Left colon (tissue), 2 donors: ENCODE measurements around the gene WIPF2. TPM values are rescaled to one million over a fixed set of nuclear protein-coding genes. Genes with fewer than 3 reads are reported as not detected.
"Not testable (repeated sequence)": the region's sequence is repeated elsewhere in the genome, so short reads cannot be mapped to it uniquely, and the experiment has no call there.

ENCODE experiments used
- ATAC-seq: fragments of 200-7000 bp; cut with Tn5 transposase; one replicate; pipeline ENCODE4 v1.9.1; 2020; ENCODE audit warnings: mild to moderate bottlenecking, moderate library complexity
- DNase-seq, 2 donors: peaks; one replicate each; pipeline ENCODE4 v3.0.0-alpha.2; 2020
- intact Hi-C, 2 donors: fragments of 100-400 bp; cut with DNase I in 1 of 2; cut with micrococcal nuclease in 1 of 2; formaldehyde crosslinking; loops; one replicate each; pipeline versions ENCODE4 v1.11.2 to v1.14.0; 2022; cut with DNase I, micrococcal nuclease
- total RNA-seq, 2 donors: library from RNA; stranded (reverse); fragmentation: NEBNext Ultra II Directional; extraction: Animal tissue kit (Norgen Biotek cat#: 25700); gene quantifications; one replicate each; pipeline ENCODE4 v1.2.1, GENCODE V29; 2021
- donor health status: DM: no; HTN: no; CAD: no.
- donor health status: DM: yes; HTN: yes; CAD: no.

Gene WIPF2
- total RNA-seq, 2 donors from 2014 or later = 43.6 to 53.6 TPM

DNA sequence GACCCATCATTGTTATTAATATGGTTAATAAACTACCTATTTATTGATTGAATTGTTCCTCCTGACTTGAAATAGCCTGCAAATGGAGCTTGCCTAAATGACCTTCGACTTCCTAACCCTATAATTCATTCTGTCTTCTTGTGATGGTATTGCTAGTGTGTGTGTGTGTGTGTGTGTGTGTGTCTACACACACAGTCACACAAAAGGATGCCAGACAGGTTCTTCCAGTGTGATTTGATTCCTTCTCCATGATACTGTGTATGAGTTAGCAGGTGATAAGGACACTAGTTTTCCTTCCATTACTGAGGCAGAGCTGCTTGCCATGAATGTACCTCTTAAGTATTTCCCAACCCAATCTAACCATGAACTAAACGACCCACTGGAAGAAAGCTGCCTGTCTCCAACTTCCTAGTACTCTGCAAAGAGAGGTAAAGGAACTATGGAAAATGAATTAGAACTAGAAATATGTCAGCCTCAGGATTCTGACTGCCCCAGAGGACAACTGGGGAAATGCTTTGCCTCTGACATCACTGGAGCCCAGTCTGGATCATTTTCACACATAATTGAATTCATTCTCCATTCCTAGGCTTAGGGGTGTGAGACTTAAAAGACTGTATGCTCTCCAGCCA is 65.1 kb downstream of the WIPF2 start:
- DNase-seq (no peak), ATAC-seq (peak; percentile 51)
- intact Hi-C loops = no loop called here

GRCh38 chr17:40286473-40286872 is 67.4 kb downstream of the WIPF2 start:
- intact Hi-C loops = no loop called here
- ATAC-seq (no peak), DNase-seq (no peak)

GRCh38 chr17:40287159-40287493 is 68.0 kb downstream of the WIPF2 start:
- ATAC-seq (no peak), DNase-seq (no peak)
- intact Hi-C loops = no loop called here

- peak; percentile 81 for ATAC-seq
- DNase-seq = peak; percentile 98 to 99
- intact Hi-C loops = no loop called here
Measured at GRCh38 chr17:40287494-40288369, 68.6 kb downstream of the WIPF2 start, which contains the start of gene CDC6. Gene CDC6 (plus strand): TSS chr17:40287879. CDS start chr17:40289421, 1,542 bp downstream.

DNA sequence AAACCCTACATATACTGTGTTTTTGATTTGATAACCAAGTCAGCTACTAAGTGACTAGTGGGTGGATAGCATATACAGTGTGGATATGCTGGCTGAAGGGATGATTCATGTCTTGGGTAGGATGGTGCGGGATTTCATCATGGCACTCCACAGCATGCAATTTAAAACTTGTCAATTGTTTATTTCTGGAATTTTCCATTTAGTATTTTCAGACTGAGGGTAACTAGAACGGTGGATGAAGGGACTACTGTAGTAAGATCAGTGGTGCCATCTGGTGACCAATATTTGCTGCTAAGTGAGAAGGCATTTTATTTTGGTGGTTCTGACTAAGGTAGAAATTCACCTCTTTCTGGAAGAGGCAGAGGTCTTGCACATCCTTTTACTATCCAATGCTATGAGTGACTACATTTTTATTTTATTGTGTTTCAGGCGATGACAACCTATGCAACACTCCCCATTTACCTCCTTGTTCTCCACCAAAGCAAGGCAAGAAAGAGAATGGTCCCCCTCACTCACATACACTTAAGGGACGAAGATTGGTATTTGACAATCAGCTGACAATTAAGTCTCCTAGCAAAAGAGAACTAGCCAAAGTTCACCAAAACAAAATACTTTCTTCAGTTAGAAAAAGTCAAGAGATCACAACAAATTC is 71.7 kb downstream of the WIPF2 start:
- intact Hi-C loops = loop anchor here in 1 of 2 donors (5.0 kb wide), 1 partner anchor 88 kb away; no protein-coding TSS in a partner anchor
- ATAC-seq (peak; percentile 17), DNase-seq (peak in 1 of 2 donors; percentile 69)

DNA sequence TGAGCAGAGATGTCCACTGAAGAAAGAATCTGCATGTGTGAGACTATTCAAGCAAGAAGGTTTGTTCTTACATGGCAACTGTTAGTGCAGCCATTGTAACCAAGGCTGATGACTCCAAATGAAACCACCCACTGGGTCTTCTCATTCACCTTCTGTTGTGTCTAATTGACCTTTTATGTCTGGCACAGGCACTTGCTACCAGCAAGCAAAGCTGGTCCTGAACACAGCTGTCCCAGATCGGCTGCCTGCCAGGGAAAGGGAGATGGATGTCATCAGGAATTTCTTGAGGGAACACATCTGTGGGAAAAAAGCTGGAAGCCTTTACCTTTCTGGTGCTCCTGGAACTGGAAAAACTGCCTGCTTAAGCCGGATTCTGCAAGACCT is 72.2 kb downstream of the WIPF2 start:
- ATAC-seq (no peak), DNase-seq (no peak)
- intact Hi-C loops = loop anchor here in 1 of 2 donors (5.0 kb wide), 1 partner anchor 89 kb away; no protein-coding TSS in a partner anchor

DNA sequence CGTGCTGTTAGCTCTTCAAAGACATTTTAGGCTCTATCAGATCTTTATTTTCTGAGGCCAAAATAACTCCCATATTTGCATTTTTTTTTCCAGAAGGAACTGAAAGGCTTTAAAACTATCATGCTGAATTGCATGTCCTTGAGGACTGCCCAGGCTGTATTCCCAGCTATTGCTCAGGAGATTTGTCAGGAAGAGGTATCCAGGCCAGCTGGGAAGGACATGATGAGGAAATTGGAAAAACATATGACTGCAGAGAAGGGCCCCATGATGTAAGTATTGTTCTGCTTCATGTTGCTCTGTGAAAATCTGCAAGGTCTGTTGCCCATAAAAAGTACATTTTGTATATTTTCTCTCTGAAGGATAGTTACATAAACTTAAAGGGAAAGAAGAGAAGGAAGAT is 74.3 kb downstream of the WIPF2 start:
- intact Hi-C loops = loop anchor here in 1 of 2 donors (5.0 kb wide), 1 partner anchor 91 kb away; no protein-coding TSS in a partner anchor
- DNase-seq (peak in 1 of 2 donors; percentile 15), ATAC-seq (no peak)

DNA sequence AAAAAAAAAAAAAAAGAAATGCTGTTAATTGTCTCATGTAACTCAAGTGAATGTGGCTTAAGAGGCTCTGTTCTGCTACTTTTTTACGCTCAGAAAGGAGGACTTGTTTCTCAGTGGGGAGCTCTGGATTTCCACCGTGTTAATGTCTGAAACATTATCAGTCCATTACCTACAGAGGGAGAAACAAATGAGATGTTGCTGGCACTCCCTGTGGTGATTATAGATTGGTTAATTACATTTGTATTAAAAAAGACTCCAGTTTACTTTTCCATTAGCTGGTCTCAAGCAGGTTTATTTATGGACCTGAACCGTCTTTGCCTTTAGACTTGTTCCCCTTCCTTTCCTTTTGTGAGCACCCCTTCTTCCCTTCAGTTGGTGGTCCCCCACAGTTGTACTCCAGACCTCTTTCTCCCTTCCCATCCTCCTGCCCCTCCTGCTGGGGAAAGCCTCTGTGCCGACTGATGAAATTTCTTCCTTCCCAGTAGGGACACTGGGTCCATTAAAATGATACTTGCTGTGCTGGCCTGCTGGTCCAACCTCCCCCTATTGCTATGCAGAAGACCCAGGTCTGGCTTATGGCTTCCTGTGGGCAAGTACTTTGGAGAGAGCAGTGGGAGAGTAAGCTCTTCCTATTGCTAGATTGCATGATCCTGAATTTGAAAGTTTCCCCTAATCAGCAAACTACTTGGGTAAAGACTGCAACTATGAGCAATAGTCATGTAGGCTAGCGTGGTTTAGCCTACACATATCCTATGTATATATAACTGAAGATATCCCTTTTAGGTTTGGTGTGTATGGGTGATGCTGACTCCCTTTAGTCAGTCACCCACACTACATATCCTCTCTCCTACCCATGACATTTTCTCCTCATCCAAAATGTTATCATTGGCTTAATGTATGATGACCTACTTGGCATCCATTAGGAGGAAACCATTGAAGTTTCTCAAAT is 76.7 kb downstream of the WIPF2 start:
- no peak for ATAC-seq
- DNase-seq = peak in 1 of 2 donors; percentile 13
- intact Hi-C loops = no loop called here

DNA sequence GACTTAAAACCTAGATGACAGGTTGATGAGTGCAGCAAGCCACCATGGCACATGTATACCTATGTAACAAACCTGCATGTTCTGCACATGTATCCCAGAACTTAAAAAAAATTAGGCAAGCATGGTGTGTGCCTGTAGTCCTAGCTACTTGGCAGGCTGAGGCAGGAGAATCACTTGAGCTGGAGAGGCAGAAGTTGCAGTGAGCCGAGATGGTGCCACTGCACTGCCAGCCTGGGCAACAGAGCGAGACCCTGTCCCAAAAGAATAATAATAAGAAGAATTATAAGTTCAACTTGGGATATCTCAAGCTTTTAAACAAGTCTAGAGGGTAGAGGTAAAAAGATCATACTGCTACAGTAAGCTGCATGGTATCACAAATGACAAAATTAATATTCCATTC is 78.4 kb downstream of the WIPF2 start:
- intact Hi-C loops = no loop called here
- ATAC-seq (no peak), DNase-seq (peak in 1 of 2 donors; percentile 1)

DNA sequence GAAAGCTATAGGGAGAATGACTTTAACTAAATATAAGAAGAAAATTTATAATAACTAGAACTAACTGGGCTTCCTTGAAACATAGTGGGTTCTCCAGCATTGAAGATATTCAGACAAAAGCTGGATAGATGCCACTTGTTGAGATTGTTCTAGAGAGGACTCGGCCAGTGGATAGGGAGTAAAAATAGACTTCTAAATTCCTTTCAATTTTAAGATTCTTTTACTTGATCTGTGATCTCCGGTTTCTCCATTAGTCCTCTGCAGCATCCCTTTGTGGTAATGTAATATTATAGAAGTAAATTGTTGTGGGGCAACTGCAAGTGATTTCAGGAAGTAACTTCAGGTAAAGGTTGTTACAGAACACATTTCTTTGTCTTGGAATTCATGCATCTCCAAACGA is 79.6 kb downstream of the WIPF2 start:
- no peak for ATAC-seq
- no peak for DNase-seq
- intact Hi-C loops = no loop called here

- intact Hi-C loops, ATAC-seq: not testable (repeated sequence)
Measured at GRCh38 chr17:40299159-40299757, 80.2 kb downstream of the WIPF2 start.

GRCh38 chr17:40301315-40301714 is 82.2 kb downstream of the WIPF2 start:
- peak; percentile 36 to 64 for DNase-seq

More at GRCh38 chr17:40299159-40299757, 80.2 kb downstream of the WIPF2 start:
- peak in 1 of 2 donors; percentile 9 for DNase-seq

DNA sequence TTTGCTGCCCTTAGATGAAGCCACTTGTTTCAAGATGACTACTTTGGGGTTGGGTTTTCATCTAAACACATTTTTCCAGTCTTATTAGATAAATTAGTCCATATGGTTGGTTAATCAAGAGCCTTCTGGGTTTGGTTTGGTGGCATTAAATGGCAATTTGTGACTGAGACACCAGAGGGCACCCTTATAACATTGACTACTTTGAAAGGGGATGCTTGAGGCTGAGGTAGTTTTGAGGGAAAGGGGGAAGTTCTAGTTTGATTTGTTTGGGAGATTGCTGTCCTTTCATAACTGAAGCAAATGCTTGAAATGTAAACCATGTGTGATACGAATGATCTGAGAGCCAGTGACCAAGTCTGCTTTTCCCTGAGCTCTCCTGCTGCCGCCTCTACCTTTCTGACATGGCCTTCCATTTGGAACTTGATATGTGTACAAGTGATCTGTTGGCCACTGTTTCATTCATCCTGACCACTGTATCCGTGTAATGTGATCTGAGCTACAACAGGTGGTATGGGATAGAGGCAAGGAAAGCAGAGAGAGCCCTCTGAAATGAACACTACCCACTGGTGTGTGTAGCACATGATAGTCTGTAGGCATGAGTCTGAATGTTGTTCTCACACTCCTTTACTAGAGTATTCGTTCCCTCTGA is 84.0 kb downstream of the WIPF2 start:
- intact Hi-C loops = loop anchor here in 1 of 2 donors (2.0 to 10.0 kb wide), 2 partner anchors 52 to 112 kb away; partner anchors contain the start of gene TOP2A
- peak; percentile 27 to 63 for DNase-seq
- peak; percentile 52 for ATAC-seq

More at GRCh38 chr17:40301315-40301714, 82.2 kb downstream of the WIPF2 start:
- peak; percentile 72 for ATAC-seq
- intact Hi-C loops = loop anchor here in 1 of 2 donors (10.0 kb wide), 1 partner anchor 113 kb away; the partner anchor contains the start of gene TOP2A

- intact Hi-C loops = loop anchor here in 1 of 2 donors (2.0 to 10.0 kb wide), 2 partner anchors 51 to 111 kb away; partner anchors contain the start of gene TOP2A
- ATAC-seq (peak; percentile 13), DNase-seq (peak; percentile 17 to 80)
Measured at GRCh38 chr17:40303708-40304551, 84.8 kb downstream of the WIPF2 start.

GRCh38 chr17:40304552-40304863 is 85.4 kb downstream of the WIPF2 start:
- not testable (repeated sequence) for ATAC-seq
- DNase-seq = peak in 1 of 2 donors; percentile 23
- intact Hi-C loops = loop anchor here in 1 of 2 donors (10.0 kb wide), 1 partner anchor 110 kb away; the partner anchor contains the start of gene TOP2A

DNA sequence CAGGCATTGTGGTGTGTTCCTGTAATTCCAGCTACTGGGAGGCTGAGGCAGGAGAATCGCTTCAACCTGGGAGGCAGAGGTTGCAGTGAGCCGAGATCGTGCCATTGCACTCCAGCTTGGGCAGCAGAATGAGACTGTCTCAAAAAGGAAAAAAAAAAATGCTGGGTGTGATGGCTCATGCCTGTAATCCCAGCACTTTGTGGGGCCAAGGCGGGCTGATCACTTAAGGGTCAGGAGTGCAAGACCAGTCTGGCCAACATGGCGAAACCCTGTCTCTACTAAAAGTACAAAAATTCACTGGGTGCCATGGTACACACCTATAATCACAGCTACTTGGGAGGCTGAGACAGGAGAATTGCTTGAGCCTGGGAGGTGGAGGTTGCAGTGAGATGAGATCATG is 85.8 kb downstream of the WIPF2 start:
- intact Hi-C loops = loop anchor here (5.0 to 10.0 kb wide), 2 partner anchors 47 to 110 kb away; partner anchors contain the start of gene TOP2A (in 1 of the 2)
- not testable (repeated sequence) for ATAC-seq
- DNase-seq = peak in 1 of 2 donors; percentile 26
